Right ventricle myocardium superior (tissue), 1 donor: ENCODE results near the gene ZNF695. TPM values are rescaled to one million over a fixed set of nuclear protein-coding genes. Genes with fewer than 3 reads are reported as not detected.

Experiments used
- ATAC-seq: fragments of 200-7000 bp; cut with Tn5 transposase; one replicate; pipeline ENCODE4 v1.9.1; 2020; ENCODE audit warnings: mild to moderate bottlenecking; ENCODE audit not compliant: poor library complexity
- DNase-seq: peaks from one replicate; pipeline ENCODE4 v3.0.0-alpha.2; 2020
- intact Hi-C: fragments of 100-400 bp; cut with DNase I; formaldehyde crosslinking; loops from one replicate; pipeline ENCODE4 v1.11.2; 2022
- total RNA-seq: library from RNA; stranded (reverse); fragmentation: NEBNext Ultra II Directional; extraction: Animal tissue kit (Norgen Biotek cat#: 25700); gene quantifications from one replicate; pipeline ENCODE4 v1.2.1, GENCODE V29; 2021
- donor health status: DM: no; HTN: yes; CAD: no; lungs with severe emphysema.

The ZNF695 gene
- total RNA-seq, 1 donor from 2014 or later, result not detected

GRCh38 chr1:246971090-246971721 lies 36.7 kb downstream of the ZNF695 start:
- DNase-seq, result peak; percentile 71
- ATAC-seq, result no peak

DNA sequence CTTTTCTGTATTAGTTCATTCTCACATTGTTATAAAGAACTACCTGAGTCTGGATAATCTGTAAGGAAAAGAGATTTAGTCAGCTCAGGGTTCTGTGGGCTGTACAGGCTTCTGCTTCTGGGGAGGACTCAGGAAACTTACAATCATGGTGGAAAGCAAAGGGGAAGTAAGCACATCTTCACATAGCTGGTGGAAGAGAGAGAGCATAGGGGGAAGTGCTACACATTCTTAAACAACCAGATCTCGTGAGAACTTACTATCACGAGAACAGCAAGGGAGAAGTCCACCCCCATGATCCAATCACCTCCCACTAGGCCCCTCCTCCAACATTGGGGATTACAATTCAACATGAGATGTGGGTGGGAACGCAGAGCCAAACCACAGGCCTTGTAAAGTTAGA lies 38.2 kb downstream of the ZNF695 start:
- ATAC-seq (no peak), DNase-seq (no peak)
- intact Hi-C loops, result loop anchor here (5.0 kb wide), 1 partner anchor 62 kb away; no protein-coding TSS in a partner anchor

More at GRCh38 chr1:246971090-246971721, 36.7 kb downstream of the ZNF695 start:
- intact Hi-C loops, result loop anchor here (5.0 kb wide), 1 partner anchor 64 kb away; no protein-coding TSS in a partner anchor

GRCh38 chr1:246966502-246966901 lies 41.4 kb downstream of the ZNF695 start:
- no peak for DNase-seq
- ATAC-seq, result no peak
- intact Hi-C loops, result no loop called here

DNA sequence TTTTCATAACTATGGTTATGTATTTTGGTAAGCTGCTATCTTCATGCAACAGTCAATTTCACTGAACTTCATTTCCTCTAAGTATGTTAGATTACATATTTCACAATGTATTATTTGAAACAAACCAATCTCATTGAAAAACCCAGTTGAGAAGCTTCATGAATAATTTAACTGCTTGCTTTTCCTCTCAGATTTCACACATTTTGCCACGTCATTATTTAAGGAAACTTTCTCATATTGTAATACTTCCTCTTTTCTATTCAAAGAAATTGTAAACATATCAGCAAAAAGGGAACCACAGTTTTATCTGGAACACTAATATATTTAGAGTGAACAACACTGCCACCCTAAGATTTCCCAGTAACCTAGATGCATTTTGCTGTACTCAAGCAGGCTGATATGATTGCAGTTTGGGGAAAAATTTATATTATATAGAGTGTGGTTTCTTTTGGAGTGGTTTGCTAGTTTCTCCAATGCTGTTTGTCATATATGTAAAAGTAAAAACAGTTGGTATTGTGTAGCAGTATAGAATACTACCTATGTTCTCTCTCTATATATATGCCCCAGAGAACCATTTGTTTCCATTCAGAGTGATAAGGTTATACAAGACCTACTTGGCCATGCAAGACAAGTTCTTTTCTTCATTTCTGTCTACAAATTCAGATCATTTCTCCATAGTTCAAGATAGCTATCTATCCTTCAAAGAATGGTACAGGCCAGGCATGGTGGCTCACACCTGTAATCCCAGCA lies 47.7 kb downstream of the ZNF695 start:
- ATAC-seq, result peak; percentile 75
- intact Hi-C loops, result no loop called here
- no peak for DNase-seq

DNA sequence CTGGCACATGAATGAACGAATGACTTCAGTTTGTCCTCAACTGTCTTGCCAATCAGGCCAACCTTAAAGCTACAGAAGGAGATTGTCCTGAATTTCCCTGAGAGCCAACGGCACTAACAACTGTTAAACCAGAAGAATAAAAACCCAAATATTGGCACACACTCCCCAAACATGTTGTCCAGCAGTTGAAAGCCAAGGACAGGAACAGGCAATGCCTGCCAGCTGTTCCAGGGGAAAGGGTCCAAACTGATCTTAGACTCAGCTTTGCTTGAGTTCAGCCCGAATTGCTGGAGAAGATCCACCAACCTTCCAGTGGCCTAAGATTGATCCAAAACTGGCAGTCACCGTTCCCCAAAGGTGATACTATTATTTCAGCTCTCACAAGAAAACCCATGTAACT lies 53.7 kb downstream of the ZNF695 start:
- ATAC-seq (peak; percentile 81), DNase-seq (no peak)
- intact Hi-C loops, result no loop called here

DNA sequence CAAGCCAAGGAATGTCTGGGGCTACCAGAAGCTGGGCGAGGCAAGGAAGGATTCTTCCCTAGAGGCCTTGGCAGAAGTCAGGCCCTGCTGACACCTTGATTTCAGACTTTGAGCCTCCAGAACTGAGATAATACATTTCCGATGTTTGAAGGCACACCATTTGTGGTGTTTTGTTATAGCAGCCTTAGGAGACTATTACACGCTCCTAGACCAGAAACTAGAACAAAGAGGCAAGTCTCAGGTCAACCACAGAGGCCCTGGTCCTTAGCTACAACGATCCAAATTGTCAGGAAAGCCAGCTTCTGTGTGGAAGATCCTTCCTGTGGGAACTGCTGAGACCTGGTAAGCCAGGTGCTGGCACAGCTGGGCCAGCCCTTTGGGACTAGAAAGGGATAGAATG lies 56.4 kb downstream of the ZNF695 start:
- intact Hi-C loops, result no loop called here
- ATAC-seq (no peak), DNase-seq (no peak)

- no peak for DNase-seq
- intact Hi-C loops, result no loop called here
- no peak for ATAC-seq
Measured at GRCh38 chr1:246949956-246950355, 57.9 kb downstream of the ZNF695 start.

GRCh38 chr1:246947255-246947654 lies 60.6 kb downstream of the ZNF695 start:
- intact Hi-C loops, result no loop called here
- peak; percentile 95 for ATAC-seq
- DNase-seq, result peak; percentile 62

DNA sequence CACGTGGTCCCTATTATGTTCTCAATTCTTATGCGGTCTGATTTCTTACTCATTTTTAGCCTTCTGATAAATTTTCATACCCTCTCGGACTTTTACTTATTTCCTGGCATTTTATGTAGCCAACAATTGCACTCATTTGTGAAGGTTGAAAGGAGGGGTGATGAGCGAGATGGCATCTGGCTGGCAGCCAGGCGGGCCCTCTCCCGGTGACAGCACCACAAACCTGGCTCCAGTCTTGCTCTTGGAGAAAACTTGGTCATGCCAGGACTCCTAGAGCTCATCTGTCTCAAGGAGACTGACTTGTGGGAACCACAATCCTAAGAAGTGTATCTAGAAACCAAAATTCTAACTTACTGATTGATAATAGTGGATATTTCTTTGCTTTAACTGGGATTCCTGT lies 61.5 kb downstream of the ZNF695 start:
- intact Hi-C loops, result no loop called here
- no peak for DNase-seq
- no peak for ATAC-seq

Other genes with a start within 250 kb of the ZNF695 start
- 19.7 TPM for gene AHCTF1, start 76.1 kb downstream of the ZNF695 start, total RNA-seq
- 1.3 TPM for gene ZNF670, start 70.8 kb upstream of the ZNF695 start, total RNA-seq
- gene ZNF669, start 96.3 kb upstream of the ZNF695 start, total RNA-seq, result 3.1 TPM
- 6.7 TPM for gene ZNF124, start 164.0 kb upstream of the ZNF695 start, total RNA-seq
- gene VN1R5, start 248.0 kb upstream of the ZNF695 start, total RNA-seq, result not detected